KG1 (cell line): ENCODE results near the gene PRSS23.
"Not testable (repeated sequence)": the region's sequence is repeated elsewhere in the genome, so short reads cannot be mapped to it uniquely, and the experiment has no call there.

ENCODE experiments used
- DNase-seq: peaks from one replicate; lab custom pipeline; 2025; lab: John Stamatoyannopoulos, UW

Gene PRSS23, protein sequence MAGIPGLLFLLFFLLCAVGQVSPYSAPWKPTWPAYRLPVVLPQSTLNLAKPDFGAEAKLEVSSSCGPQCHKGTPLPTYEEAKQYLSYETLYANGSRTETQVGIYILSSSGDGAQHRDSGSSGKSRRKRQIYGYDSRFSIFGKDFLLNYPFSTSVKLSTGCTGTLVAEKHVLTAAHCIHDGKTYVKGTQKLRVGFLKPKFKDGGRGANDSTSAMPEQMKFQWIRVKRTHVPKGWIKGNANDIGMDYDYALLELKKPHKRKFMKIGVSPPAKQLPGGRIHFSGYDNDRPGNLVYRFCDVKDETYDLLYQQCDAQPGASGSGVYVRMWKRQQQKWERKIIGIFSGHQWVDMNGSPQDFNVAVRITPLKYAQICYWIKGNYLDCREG

DNA sequence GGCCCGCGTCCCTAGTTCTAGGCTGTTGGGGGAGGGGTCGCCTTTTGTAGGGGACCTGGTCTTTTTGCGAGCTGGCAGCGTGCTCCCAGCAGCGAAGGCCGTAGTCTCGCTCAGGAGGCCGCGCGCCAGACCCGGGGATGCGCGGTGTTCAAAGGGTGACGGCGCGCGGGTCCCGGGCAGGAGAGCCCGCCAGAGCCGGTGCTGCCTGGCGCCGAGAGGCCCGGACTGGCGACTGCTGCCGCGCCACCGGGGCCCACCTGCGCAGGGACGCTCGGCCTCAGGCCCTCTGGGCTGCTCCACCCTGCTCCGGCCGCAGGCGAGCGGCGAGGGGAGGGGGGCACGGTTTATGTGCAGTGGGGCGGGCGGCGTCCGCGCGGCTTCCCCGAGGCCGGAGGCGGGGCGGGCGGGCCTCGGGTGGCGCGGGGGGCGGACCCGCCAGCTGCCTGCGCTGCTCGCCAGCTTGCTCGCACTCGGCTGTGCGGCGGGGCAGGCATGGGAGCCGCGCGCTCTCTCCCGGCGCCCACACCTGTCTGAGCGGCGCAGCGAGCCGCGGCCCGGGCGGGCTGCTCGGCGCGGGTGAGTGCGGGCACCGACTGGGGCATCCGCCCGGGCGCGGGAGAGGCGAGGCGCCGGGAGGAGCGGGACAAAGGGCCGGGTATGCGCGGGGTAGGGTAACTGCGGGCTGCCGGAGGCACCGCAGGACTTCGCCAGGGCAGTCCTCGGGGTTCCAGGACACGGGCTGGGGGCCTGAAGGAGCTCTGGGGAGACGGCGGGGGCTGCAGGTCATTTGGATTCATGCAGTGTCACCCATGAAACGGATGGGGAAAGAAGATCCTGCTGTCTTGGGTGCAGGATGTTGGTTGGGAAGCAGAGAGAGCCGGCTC, at the start of gene PRSS23:
PRSS23 (plus strand) TSS at position 467 of the 884 bp plus-strand sequence. CDS start 7,102 bp downstream, outside the sequence.
- no peak for DNase-seq

DNA sequence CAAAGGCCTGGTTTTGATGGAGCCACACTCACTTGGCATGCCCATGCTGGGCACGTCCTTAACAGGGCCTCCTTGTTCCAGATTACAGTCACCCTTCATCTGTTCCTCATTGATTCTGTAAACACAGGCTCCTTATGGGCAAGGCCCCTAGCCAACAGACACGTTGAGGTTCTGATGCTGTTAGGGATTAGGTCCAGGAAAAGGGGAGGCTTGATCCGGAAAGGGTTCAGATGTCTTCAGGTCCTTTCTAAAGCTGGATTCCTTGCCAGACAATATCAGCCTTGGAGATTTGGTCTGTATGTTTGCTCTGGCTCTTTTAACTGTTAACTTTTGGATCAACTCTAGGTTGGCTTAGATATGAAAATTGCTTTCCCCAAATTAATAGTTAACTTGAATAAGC, 46.9 kb upstream of the PRSS23 start:
- no peak for DNase-seq

DNA sequence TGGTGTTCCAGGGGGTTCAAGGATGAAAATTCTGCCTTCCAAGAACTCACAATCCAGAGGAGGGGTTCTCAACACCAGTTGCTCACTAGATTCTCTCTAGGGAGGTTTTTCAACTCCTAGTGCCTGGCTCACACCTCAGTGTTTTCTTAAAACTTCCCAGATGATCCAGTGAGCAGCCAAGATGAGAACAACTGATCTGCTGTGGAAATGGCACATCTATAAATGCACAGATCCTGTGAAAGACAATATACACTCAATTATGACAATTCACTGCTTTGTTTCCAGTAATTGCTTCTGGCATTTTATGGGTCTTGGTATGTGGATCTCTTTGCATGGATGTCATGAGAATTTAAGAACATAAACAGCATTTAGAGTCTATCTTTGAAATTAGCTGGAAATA, 45.2 kb upstream of the PRSS23 start:
- no peak for DNase-seq

DNA sequence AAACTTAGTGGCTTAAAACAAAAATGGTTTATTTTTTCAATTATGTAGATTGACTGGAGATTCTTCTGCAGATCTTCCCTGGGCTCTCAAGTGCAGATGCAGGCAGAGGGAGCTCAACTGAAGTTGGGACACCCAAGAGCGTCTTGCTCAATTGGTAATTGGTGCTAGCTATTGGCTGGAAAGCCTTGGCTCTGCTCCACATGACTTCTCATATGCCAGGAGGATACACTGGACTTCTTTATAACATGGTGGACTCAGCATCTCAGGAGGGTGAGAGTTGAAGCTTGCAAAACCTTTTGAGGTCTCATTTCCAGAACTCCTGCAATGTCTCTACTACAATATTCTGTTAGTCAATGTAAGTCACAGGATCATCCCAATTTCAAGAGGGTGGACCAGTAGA, 42.2 kb upstream of the PRSS23 start:
- DNase-seq = no peak

DNA sequence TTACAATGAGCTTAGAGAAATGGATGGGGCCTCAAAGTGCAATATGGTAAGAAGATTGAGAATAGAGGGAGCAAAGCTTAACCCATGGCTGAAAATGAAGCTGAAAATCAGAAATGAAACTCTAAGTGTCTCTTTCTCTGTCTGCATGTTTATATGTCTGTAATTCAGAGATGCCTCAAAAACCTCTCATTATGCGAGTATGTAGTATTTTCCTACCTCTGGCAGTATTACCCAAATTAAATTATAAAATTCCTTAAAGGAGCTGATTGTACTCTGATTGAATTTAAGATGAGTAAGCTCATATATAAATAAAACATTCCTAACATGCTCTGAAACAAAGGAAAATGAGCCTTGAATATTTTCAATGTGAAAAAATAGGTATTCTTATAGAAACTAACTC, 39.8 kb upstream of the PRSS23 start:
- no peak for DNase-seq

DNA sequence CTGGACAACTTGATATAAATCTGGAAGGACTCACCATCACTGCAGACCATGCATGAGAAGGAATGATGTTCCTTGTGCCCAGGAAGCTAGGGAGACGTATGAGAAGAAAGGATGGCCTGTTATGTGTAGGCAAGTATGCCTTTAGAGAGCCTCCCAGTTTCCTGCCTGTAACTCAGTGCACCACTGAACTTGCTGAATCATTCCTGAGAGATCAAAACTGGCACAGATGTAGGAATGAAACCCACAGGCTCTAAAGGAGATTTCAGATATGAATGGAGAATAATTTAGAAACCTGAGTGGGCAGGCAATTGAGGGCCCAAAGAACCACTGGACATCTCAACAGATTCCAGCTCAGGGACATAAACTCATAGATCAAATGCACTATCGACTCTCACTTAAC, 38.4 kb upstream of the PRSS23 start:
- DNase-seq = no peak

DNA sequence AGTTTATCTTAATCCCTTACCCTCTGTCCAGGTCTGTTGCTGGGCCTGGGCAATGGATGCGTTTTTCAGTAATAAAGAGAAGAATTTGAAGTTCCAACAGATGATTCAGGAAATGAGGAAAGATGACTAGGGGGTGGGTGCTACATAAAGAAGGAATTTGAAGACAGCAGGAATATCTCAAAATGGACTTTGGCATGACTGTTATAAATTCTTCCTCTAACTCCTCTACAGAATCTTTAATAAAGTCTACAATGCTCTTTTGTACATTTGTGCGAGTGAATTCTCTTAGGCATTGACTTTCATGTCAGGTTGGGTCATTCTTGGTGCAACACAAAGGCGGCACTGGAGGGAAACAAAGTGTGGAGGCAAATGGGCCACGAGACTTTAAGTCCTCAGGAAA, 35.1 kb upstream of the PRSS23 start:
- no peak for DNase-seq

DNA sequence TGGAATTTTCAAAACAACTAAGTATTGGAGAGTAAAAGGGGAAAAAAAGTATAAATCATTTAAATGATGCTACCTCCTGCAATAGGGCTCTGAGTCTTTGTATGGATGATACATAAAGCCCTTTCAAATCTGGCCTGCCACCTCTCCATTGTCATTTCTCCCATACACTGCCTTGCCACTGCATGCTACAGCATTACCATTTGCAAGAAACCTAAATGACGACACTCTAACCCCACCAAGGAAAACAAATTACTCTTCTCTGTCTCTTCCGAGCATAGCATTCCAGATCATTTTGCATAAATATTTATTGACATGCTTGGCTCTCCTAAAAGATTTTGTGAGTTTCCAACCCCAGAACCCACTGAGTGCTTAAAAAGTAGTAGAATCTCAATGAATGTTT, 34.5 kb upstream of the PRSS23 start:
- no peak for DNase-seq

DNA sequence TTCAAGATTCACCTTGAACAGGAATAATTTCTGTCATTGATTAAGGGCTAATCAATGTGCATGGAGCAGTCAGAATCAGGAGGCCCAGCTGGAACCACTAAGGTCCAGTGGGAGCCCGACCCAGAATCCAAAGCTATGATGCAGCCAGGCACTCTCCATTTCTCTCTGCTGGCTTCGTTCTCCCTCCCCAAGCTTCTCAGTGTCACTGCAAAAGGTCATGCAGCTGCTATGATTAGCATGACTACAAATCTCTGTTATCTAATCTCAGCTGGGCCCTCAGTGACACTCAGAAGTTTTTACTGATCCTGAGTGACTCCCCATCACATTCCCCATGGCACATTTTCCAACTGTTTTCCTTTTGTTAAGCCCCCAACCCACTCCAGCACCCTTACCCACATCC, 31.1 kb upstream of the PRSS23 start:
- DNase-seq = no peak

DNA sequence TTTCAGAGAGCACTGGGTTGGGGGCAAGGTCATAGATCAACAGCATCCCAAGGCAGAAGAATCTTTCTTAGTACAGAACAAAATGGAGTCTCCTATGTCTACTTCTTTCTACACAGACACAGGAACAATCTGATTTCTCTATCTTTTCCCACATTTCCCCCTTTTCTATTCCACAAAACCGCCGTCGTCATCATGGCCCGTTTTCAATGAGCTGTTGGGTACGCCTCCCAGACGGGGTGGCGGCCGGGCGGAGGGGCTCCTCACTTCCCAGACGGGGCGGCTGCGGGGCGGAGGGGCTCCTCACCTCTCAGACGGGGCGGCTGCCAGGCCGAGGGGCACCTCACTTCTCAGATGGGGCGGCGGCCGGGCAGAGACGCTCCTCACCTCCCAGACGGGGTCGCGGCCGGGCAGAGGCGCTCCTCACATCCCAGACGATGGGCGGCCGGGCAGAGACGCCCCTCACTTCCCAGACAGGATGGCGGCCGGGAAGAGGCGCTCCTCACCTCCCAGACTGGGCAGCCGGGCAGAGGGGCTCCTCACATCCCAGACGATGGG, 29.8 kb upstream of the PRSS23 start:
- not testable (repeated sequence) for DNase-seq

DNA sequence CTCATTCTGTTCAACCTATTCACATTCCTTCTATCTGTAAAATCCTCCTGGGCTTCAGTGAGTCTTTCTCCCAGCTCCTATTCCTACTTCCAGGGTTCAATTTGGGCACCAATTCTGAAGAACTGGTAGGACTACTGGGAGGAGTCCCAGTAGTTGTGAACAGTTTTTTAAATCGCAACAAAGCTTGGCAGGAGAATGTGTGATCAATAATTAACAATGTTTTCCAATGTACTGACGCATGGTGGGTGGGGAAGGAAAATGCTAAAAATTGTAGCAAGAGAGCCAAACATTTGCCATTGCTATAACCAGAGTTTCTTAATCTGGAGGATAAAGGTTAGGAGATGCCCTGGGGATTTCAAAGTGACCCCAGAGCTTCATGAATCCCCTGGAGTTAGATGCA, 27.3 kb upstream of the PRSS23 start:
- DNase-seq = no peak

DNA sequence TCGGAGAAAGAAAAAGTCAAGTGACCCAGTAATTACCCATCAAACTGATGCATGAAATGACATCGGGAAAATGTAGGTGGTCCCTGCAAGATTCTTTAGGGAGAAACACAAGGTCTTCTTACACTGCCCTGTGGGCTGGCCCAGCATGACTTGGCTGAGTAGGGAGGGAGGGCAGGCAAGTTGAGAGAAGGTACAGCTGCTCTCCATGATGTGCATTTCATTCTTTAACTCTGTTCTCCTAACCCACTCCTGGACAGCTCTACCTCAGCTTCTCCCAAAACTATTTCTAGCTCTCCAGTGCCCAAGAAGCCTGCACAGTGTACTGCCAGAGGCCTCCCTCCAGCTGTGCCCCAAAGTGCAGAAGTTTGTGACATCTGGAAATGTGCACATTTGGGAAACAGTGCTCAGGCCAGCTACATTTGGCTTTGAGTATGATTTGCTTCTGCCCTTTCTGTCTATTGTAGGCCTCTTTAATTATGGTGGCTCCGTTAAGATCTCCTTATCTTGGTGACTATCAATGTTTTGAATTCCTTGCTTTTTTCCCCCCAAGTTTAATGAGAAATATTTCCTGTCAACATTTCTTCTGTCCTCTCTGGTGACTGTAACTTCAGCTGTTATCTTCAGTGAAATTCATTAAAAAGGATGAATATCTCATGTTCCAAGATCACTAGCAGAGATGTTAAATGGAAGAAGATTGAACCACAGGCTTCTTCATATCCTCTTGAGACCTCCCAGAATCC, 26.7 kb upstream of the PRSS23 start:
- DNase-seq = no peak

DNA sequence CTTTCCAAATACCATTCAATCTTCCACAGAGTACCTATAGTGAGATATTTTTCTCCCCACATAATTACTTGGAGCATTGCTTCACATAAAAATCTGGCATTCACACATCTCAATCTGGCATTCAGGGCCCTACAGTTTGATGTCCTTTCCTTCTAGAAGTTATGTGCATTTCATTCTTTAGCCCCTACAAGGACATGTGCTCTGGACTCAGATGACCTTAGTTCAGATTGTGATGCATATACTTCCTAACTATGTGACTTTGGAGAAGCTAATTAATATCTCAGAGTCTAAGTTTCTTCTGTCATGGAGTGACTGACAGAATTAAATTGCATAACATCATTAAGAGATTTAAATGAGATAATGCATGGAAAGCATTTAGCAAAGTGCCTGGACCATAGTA, 25.9 kb upstream of the PRSS23 start:
- no peak for DNase-seq

DNA sequence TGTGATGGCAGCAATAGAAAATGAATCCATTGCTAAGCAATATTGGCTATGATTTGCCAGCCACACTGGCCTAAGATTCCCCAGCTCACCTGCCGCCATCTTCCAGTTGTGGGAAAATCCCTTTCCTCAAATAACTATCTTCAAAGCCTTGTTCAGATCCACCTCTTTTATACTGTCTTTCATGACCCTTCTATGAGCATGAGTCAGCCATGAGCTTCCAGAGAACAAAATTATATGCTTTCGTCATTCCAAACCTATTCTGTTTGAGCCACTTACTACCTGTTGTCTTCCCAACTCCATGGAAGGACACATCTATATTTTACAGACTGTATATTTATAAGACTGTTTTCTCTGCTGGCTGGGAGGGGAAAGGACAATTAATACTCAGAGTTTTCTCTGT, 25.0 kb upstream of the PRSS23 start:
- no peak for DNase-seq

DNA sequence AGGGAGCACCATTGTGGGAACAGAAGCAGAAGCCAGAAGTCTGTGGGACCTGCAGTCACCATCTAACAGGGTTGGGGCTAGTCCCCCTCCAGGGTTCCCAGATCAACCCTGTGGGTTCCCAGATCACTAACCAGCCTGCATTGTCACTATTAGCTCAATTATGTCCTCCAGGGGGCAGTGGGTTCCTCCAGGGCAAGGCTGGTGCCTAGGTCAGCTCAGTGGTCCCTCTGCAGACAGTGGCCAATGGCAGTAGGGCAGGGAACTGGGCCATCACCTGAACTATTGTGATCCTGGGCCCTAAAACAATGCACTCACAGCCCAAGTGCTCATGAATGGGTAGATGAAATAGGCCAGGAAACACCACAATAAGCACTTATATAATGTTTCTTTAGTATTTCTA, 18.8 kb upstream of the PRSS23 start:
- DNase-seq = no peak

DNA sequence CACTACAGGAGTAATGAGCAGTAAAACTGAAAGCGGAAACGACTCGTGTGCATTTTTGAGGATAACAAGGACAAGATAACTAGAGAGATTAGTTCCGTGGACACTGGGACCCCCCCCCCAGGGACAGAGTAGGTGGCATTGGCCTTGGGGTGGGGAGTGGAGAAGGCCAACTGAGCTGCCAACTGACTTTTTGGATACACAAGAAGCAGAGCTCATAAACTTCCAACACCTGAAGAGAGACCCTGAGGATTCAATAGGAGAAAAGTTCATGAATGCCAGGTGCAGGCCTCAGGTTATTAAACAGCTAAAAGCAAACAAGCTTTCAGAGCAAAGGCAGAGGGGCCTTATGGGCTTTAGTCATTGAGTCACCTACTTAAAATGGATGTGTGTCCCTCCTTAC, 17.6 kb upstream of the PRSS23 start:
- no peak for DNase-seq

DNA sequence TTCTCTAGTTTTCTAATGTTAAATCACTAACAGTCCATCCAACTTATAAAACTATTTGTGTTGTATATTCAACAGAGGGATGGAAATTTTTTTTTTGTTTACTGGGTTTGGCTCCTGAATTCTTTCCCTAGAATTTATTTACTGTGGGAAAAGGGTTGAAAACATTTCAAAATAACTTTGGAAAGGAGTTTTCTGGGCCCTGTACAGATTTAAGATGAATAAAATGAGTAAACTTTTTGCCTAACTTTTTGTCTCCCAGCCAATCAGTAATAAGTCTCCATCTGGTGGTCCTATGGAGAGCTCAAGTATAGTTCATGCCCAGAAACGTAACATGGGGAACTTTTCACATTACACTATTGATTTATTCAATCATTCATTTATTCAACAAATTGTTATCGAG, 16.7 kb upstream of the PRSS23 start:
- no peak for DNase-seq

DNA sequence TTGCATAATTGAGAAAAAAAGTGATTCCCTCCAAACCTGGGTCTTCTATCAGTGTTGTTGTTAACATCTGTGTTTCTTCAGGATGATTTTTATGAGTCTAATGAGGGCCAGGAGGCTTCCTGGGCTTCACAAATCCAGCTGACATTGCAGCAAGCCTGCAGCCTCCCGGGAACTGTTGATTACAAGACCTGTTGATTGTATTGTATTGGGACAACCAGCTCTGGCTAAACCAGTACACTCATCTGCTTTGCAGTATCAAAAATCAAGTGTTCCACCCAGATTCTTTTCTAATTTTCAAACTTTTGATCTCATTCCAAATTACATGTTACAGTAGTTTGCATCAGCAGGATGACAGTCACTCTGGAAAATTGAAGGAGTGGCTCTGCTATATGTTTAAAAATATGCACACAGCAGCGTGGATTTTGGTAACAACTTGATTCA, 16.1 kb upstream of the PRSS23 start:
- DNase-seq = no peak

DNA sequence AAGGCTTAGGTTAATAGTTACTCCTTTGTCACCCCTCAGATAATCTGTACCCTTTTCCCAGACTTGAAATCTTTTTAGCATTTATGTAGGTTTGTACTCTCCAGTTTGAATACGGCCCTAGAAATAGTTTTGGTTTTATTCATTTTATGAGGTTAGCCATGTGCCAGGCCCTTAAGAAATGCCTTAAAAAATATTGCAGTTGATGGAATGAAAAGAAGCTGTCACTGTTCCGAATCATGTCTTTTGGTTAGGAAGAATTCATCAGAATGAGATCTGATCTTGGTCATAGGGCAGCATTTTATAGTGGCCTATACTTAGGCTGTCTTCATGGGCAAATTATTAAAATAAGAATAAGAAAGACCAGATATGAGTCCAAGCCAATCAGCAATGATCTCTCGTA, 14.8 kb upstream of the PRSS23 start:
- DNase-seq = no peak

DNA sequence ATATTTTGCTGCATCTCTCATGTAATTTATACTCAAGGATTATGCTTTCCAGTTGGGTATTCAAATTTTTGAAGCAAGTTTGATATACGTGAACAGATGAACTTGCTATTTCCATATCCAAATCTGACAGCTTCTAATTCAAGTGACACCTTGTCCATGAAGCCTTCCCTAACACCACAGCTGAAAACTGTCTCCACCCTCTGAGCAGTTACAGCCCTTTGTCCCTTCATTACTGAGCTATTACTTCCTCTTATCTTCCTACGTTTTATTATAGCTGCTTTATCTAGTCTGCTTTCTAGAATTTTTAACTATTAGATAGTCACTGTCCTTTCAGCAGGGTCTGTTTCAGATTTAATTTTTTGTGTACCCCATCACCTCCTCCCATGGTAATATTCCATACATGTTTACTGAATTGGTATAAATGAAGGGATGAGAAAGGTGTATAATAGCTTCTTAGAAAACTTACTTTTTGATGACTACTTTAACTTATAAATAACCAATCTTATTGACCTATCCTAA, 13.3 kb upstream of the PRSS23 start:
- DNase-seq = no peak

DNA sequence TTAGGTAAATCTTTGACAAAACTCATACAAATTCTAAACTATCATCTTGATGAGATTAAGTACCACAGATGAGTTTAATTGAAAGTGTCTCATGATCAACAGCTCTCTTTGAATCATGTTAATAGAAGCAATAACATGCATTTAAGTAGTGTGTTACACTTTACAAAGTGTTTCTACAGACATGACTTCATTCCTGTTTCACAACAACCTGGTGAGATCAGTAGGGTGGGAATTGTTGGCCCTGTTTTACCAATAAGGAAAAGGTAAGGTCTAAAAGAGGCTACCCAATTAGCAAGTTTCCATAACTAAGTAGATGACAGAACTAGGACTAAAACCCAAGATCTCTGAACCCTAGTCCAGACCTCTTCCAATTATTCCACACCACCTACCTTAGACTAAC, 12.7 kb upstream of the PRSS23 start:
- DNase-seq = no peak

DNA sequence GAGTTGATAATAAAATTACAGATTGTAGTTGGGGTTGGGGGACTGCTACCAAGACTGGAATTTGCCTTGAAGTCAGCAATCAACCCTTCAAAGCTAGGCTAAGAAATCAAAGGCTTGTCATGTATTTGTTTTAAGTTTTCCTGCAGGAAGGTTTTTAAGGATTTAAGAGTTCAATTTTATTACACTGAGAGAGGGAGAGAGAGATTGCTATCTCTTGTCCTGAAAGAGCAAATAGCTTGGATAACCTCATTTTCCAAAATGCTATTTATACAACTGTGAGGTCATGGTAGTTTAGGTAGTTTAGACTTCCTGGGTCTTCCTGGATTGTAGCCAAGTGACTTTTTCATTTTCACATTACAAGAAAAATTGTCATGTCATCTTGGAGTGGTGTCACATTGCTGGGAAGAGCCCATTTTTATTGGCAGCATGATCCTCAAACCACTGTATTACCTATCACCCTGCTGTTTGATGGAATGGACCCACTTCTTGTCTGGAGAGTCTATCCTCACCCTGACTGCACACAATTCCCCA, 10.1 kb upstream of the PRSS23 start:
- no peak for DNase-seq
